HFFc6 (cell line): ENCODE results near the gene CCNY. TPM values are rescaled to one million over a fixed set of nuclear protein-coding genes. Genes with fewer than 3 reads are reported as not detected.

ENCODE experiments used
- DNase-seq: peaks from one replicate; pipeline ENCODE4 v3.0.0-alpha.2; 2018
- H3K27ac Mint-ChIP-seq: 2 replicates; pipeline ENCODE4 v1.8.0; 2020; ENCODE audit warnings: mild to moderate bottlenecking, mixed read lengths
- H3K27me3 Mint-ChIP-seq: 2 replicates; pipeline ENCODE4 v1.8.0; 2021; ENCODE audit warnings: mild to moderate bottlenecking, moderate library complexity, mixed read lengths; ENCODE audit not compliant: insufficient read depth
- H3K36me3 Mint-ChIP-seq: 2 replicates; pipeline ENCODE4 v1.8.0; 2021; ENCODE audit warnings: low read depth, mixed read lengths
- H3K4me1 Mint-ChIP-seq: 2 replicates; pipeline ENCODE4 v1.8.0; 2020; ENCODE audit warnings: low read depth, mixed read lengths
- H3K4me3 Mint-ChIP-seq: 2 replicates; pipeline ENCODE4 v1.8.0; 2020; ENCODE audit warnings: mild to moderate bottlenecking, moderate library complexity, mixed read lengths
- H3K9me3 Mint-ChIP-seq: 2 replicates; pipeline ENCODE4 v1.8.0; 2020; ENCODE audit warnings: mild to moderate bottlenecking, mixed read lengths
- total RNA-seq, 6 experiments: library from RNA; stranded (reverse); fragmentation: NEBNext Ultra II Directional; extraction: Animal tissue kit (Norgen Biotek cat#: 25700); gene quantifications; 2 replicates in 1 of 6; 3 replicates in 5 of 6; pipeline ENCODE4 v1.2.3, GENCODE V29; 2021
- TF ChIP-seq, protein P1 (sequence below): fragments of 200-600 bp; sonication (generic); IDR thresholded peaks from 2 replicates; pipeline ENCODE4 v1.5.0; 2021; ENCODE audit warnings: antibody characterized with exemption, mild to moderate bottlenecking

The CCNY gene
- total RNA-seq, 6 experiments from 2014 or later, result 60.0 to 76.6 (median 69.9) TPM

DNA sequence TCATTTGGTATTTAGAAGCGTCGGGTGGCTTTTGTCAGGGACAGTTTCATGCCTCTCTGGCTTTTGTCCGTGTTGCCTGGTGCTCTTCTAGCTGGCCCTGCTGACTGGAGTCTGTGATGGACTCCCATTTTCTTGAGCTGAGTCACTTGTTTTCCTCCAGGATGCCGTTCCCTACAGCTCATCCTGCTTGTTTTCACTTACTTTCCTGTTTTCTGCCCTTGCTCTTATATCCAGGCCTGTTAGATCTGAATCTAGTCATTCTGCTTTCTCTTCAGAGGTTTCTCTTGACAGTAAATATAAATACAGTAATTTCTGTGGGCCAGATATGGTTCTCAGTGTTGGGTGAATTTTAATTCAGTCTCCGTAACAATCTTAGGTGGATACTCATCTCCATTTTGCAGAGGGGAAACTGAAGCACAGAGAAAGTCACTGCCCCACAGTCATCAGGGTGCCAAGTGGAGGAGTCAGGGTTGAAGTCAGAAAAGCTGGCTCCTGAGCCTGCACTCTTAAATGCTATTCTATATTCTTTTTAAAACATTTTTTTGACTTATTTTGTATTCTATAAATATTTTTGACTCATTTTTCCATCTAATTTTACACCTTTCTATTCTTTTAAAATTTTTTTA, 85.4 kb downstream of the CCNY start:
- H3K36me3 Mint-ChIP-seq, result peaks cover 4% of the 10 kb centered on the region; the same call in 1 of the 2 replicates
- peak overlapping the region; percentile 77 for H3K4me3 Mint-ChIP-seq
- DNase-seq, result peak; percentile 92
- peaks cover 3% of the 10 kb centered on the region; the same call in 1 of the 2 replicates for H3K27me3 Mint-ChIP-seq
- TF ChIP-seq, protein P1, sequence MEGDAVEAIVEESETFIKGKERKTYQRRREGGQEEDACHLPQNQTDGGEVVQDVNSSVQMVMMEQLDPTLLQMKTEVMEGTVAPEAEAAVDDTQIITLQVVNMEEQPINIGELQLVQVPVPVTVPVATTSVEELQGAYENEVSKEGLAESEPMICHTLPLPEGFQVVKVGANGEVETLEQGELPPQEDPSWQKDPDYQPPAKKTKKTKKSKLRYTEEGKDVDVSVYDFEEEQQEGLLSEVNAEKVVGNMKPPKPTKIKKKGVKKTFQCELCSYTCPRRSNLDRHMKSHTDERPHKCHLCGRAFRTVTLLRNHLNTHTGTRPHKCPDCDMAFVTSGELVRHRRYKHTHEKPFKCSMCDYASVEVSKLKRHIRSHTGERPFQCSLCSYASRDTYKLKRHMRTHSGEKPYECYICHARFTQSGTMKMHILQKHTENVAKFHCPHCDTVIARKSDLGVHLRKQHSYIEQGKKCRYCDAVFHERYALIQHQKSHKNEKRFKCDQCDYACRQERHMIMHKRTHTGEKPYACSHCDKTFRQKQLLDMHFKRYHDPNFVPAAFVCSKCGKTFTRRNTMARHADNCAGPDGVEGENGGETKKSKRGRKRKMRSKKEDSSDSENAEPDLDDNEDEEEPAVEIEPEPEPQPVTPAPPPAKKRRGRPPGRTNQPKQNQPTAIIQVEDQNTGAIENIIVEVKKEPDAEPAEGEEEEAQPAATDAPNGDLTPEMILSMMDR, result no peak
- H3K4me1 Mint-ChIP-seq, result peaks cover 90% of the 10 kb centered on the region
- H3K9me3 Mint-ChIP-seq, result no peaks in the 10 kb centered on the region
- H3K27ac Mint-ChIP-seq, result peak overlapping the region; percentile 97

DNA sequence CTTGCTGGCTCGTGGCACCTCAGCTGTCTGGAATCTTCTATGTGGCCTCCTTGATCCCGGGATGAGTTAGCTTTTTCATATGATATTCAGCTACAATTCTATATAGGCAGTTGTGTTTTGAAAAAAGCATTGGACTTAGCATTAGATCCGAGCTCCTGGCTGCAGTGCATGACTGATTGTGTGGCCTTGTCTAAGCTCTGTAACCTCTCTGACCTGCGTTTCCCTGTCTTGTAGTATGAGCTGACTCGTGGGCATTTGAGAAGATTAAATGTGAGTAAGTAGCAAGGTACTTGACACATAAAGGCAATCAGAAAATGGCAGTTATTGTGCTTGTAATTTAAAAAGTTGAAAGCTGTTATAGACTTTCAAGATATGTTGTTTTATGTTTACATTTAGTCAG, 85.9 kb downstream of the CCNY start:
- Mint-ChIP-seq H3K4me1 (peaks cover 84% of the 10 kb centered on the region), H3K27me3 (peaks cover 3% of the 10 kb centered on the region; the same call in 1 of the 2 replicates), H3K36me3 (peaks cover 4% of the 10 kb centered on the region; the same call in 1 of the 2 replicates), H3K27ac (peak overlapping the region; percentile 75), H3K9me3 (no peaks in the 10 kb centered on the region), H3K4me3 (peak overlapping the region; percentile 74)
- TF ChIP-seq, protein P1, result no peak
- DNase-seq, result peak; percentile 19

DNA sequence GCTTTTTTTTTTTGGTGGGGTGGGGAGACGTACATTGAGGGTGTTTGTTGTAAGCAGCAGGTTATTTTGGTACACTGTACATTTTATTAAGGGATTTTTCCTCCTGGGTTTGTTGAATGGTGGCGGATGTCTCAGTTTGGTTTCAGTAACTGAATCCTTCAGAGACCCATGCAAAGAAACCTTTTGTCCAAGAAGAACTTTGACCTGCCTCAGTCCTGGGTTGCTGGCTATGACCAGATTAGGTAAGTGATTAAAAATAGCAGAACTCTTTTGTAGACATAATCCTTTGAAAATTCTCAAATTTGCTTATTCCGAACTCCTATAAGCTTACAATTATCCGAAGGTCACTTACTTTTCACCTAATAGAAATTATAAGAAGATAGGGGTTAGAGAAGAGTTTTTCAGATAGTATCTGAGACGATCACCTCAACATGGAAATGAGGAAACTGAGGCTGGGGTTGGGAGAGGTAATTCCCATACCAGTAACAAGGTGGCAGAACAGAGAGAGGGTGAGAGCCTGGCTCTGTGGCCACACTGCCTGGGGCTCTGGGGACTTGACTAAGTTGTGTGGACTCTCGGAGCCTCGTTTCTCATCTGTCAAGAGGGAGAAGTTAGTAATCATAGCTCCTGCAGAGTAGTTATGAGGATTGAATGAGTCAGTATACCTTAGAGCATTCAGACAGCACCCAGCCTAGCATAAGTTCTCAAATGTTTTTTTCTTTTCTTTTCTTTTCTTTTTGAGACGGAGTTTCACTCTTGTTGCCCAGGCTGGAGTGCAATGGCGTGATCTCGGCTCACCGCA, 87.4 kb downstream of the CCNY start:
- H3K4me1 Mint-ChIP-seq, result peaks cover 76% of the 10 kb centered on the region
- peak overlapping the region; percentile 75 for H3K27ac Mint-ChIP-seq
- H3K4me3 Mint-ChIP-seq, result peak overlapping the region; percentile 41

DNA sequence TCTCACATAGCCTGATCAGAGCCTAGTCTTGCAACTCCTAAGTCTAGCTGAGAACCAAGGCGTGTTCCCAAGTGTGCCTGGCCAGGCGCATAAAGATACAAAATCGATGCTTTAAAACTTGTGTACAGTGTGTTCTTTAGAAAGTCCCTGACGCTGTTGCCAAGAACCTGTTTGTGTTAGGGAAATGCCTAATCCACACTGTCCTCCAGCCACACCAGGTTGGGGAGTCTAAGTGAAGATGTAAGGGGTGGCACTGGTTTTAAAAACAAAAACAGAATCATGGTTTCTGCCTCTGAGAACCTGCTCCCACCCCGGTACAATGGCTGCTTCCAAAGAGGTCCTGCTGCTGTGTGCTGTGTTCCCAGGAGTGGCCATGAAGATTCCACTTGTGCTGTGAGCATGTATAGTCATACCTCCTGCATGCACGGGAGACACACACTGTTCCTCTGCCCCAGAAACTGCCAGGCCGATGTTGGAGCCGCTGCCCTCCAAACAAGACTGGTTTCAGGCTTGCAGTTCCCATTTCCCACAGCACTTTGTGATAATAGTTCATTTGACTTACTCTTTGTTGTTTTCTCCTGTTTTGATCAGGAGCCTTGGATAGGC, 88.5 kb downstream of the CCNY start:
- peaks cover 66% of the 10 kb centered on the region for H3K4me1 Mint-ChIP-seq
- H3K27ac Mint-ChIP-seq, result peak overlapping the region; percentile 75
- no peak for DNase-seq
- no peaks in the 10 kb centered on the region; the same call in 1 of the 2 replicates for H3K27me3 Mint-ChIP-seq
- H3K36me3 Mint-ChIP-seq, result no peaks in the 10 kb centered on the region
- TF ChIP-seq, protein P1, result no peak
- H3K9me3 Mint-ChIP-seq, result no peaks in the 10 kb centered on the region
- H3K4me3 Mint-ChIP-seq, result peak overlapping the region; percentile 41

More for the DNA sequence above, 87.4 kb downstream of the CCNY start:
- TF ChIP-seq, protein P1, result peak; percentile 56
- no peaks in the 10 kb centered on the region for H3K36me3 Mint-ChIP-seq
- DNase-seq, result peak; percentile 74
- no peaks in the 10 kb centered on the region for H3K9me3 Mint-ChIP-seq
- peaks cover 3% of the 10 kb centered on the region; the same call in 1 of the 2 replicates for H3K27me3 Mint-ChIP-seq

DNA sequence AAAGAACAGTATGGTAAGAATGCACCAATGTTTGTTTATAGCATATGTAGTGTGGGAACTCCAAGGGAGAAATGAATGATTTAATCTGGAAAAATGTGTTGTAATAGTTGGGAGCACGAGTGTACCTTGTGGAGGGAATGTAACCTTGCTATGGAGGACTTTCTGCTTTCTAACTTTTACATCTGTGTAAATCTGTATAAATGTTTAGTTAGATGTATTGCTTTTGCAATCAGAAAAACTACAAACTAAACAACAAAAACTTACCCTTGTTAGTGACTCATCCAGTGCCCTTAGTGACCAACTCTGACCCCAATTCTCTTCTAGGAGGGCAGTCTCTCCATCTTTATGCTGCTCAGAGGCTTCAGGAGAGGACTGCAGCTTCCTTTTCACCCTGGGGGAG, 89.3 kb downstream of the CCNY start:
- TF ChIP-seq, protein P1, result 0 out of 2 replicates have a peak, but pooled peaks have one; percentile 23
- Mint-ChIP-seq H3K4me1 (peaks cover 58% of the 10 kb centered on the region), H3K9me3 (no peaks in the 10 kb centered on the region), H3K36me3 (no peaks in the 10 kb centered on the region), H3K27ac (peak overlapping the region; percentile 60), H3K4me3 (no peak overlapping the region), H3K27me3 (no peaks in the 10 kb centered on the region; the same call in 1 of the 2 replicates)
- no peak for DNase-seq
